HepG2 (cell line): ENCODE data around the gene DPH7. TPM values are rescaled to one million over a fixed set of nuclear protein-coding genes. Genes with fewer than 3 reads are reported as not detected.

Experiments
- FOXK2 ChIP-seq: fragments of 450-650 bp; IDR thresholded peaks from 2 replicates; pipeline ENCODE4 v1.6.1; 2016
- SOX13 ChIP-seq, 3 experiments: fragments of 450-650 bp in 1 of 3; sonication (generic) in 1 of 3; formaldehyde crosslinking in 1 of 3; IDR thresholded peaks in 2 of 3; conservative IDR thresholded peaks in 1 of 3; 2 replicates each; pipeline versions ENCODE4 v1.5.0 to v1.6.1; 2016 to 2020; ENCODE audit warnings: antibody characterized with exemption in 1 of 3, mild to moderate bottlenecking in 1 of 3, missing compliant biosample characterization in 1 of 3, missing genetic modification reagents in 1 of 3, moderate library complexity in 1 of 3
- ZNF709 ChIP-seq: sonication (generic); formaldehyde crosslinking; IDR thresholded peaks from 2 replicates; pipeline ENCODE4 v1.5.0; 2020; ENCODE audit warnings: mild to moderate bottlenecking, missing genetic modification reagents
- polyA plus RNA-seq, 8 experiments: library from polyadenylated mRNA; depleted of rRNA in 3 of 8; stranded (reverse) in 7 of 8; unstranded in 1 of 8; fragments of >200 nt; fragmentation: Illumina TruSeq in 4 of 8; extraction: Trizol in 4 of 8; gene quantifications; 2 replicates each; pipeline versions ENCODE4 v1.2.1 to v1.2.3, GENCODE V29; 2011 to 2016; ENCODE audit warnings: low read depth in 4 of 8, missing spikeins in 1 of 8, mixed read lengths in 1 of 8; ENCODE audit not compliant: insufficient read depth in 1 of 8
- total RNA-seq, 5 experiments: library from RNA; depleted of rRNA; stranded (reverse); fragments of >200 nt; fragmentation: Illumina TruSeq; extraction: Trizol; gene quantifications; 2 replicates each; pipeline ENCODE4 v1.2.3, GENCODE V29; 2016; ENCODE audit warnings: low read depth in 1 of 5
- TF ChIP-seq, protein P1 (sequence below): sonication (generic); formaldehyde crosslinking; IDR thresholded peaks from 2 replicates; pipeline ENCODE4 v1.4.0; 2020; ENCODE audit warnings: missing genetic modification reagents
- TF ChIP-seq, protein P2 (sequence below): IDR thresholded peaks from 2 replicates; pipeline ENCODE4 v1.6.1; 2016; ENCODE audit warnings: low read depth
- TF ChIP-seq, protein P3 (sequence below): sonication (generic); formaldehyde crosslinking; IDR thresholded peaks from 2 replicates; pipeline ENCODE4 v1.4.0; 2020; ENCODE audit warnings: missing genetic modification reagents, mild to moderate bottlenecking, borderline replicate concordance

The DPH7 gene
- total and polyA plus RNA-seq, 2 of the 13 experiments (the other 11 are each of a cell fraction or from before 2014, with no cell fraction given) = 27.6 to 31.6 TPM

DNA sequence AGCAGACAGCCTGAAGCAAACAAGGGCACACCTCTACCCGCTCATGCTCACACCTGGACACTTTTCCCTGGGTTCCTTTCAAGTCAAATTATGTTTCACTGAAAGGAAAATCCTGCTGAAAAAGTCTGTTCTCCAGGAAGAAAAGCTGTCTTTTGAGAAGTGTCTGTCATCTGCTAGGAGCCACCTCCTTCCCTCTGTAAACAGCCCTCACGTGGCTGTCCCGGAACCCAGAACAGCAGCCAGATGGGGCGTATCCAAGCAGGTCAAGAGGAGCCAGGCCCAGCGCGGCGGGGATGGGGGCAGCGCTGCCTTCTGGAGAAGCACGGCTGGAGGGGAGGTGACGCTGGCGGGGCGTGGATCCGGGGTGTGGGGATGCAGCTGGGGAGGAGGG lies 28.5 kb downstream of the DPH7 start, which contains the start of gene PNPLA7 (continued):
- TF ChIP-seq, protein P1, sequence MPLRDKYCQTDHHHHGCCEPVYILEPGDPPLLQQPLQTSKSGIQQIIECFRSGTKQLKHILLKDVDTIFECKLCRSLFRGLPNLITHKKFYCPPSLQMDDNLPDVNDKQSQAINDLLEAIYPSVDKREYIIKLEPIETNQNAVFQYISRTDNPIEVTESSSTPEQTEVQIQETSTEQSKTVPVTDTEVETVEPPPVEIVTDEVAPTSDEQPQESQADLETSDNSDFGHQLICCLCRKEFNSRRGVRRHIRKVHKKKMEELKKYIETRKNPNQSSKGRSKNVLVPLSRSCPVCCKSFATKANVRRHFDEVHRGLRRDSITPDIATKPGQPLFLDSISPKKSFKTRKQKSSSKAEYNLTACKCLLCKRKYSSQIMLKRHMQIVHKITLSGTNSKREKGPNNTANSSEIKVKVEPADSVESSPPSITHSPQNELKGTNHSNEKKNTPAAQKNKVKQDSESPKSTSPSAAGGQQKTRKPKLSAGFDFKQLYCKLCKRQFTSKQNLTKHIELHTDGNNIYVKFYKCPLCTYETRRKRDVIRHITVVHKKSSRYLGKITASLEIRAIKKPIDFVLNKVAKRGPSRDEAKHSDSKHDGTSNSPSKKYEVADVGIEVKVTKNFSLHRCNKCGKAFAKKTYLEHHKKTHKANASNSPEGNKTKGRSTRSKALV (CRISPR knock-in tag) = no peak
- TF ChIP-seq FOXK2 (peak; percentile 80; the same call in 1 of the 2 replicates), SOX13 (IDR thresholded peaks at IDR 0.05) (no peak), SOX13 (CRISPR knock-in tag; conservative IDR thresholded peaks at IDR 0.05 in 1 of 2, IDR thresholded peaks at IDR 0.05 in 1 of 2) (peak in 1 of 2 experiments; percentile 41; a peak in 1 of 4 replicates), ZNF709 (CRISPR knock-in tag) (no peak)
- TF ChIP-seq, protein P2, sequence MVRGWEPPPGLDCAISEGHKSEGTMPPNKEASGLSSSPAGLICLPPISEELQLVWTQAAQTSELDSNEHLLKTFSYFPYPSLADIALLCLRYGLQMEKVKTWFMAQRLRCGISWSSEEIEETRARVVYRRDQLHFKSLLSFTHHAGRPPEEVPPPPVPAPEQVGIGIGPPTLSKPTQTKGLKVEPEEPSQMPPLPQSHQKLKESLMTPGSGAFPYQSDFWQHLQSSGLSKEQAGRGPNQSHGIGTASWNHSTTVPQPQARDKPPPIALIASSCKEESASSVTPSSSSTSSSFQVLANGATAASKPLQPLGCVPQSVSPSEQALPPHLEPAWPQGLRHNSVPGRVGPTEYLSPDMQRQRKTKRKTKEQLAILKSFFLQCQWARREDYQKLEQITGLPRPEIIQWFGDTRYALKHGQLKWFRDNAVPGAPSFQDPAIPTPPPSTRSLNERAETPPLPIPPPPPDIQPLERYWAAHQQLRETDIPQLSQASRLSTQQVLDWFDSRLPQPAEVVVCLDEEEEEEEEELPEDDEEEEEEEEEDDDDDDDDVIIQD (CRISPR knock-in tag) = no peak
- TF ChIP-seq, protein P3, sequence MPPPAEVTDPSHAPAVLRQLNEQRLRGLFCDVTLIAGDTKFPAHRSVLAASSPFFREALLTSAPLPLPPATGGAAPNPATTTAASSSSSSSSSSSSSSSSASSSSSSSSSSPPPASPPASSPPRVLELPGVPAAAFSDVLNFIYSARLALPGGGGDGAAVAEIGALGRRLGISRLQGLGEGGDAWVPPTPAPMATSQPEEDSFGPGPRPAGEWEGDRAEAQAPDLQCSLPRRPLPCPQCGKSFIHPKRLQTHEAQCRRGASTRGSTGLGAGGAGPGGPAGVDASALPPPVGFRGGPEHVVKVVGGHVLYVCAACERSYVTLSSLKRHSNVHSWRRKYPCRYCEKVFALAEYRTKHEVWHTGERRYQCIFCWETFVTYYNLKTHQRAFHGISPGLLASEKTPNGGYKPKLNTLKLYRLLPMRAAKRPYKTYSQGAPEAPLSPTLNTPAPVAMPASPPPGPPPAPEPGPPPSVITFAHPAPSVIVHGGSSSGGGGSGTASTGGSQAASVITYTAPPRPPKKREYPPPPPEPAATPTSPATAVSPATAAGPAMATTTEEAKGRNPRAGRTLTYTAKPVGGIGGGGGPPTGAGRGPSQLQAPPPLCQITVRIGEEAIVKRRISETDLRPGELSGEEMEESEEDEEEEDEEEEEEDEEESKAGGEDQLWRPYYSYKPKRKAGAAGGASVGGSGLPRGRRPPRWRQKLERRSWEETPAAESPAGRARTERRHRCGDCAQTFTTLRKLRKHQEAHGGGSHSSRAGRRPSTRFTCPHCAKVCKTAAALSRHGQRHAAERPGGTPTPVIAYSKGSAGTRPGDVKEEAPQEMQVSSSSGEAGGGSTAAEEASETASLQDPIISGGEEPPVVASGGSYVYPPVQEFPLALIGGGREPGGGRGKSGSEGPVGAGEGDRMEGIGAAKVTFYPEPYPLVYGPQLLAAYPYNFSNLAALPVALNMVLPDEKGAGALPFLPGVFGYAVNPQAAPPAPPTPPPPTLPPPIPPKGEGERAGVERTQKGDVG (CRISPR knock-in tag) = no peak
